ENCODE measurements around the gene SNAPIN. TPM values are rescaled to one million over a fixed set of nuclear protein-coding genes. Genes with fewer than 3 reads are reported as not detected.

The SNAPIN gene
- polyA plus RNA-seq, 1 donor (not counting 4 experiments of a cell fraction or from before 2014, with no cell fraction given): 49.4 TPM

GRCh38 chr1:153662269-153662668, 3.8 kb downstream of the SNAPIN start:
- Histone ChIP-seq H4K20me1 (ENCODE audit: control insufficient read depth, extremely low read depth, insufficient read depth, low read length) (no peaks in the 10 kb centered on the region), H3K9me1 (ENCODE audit: control insufficient read depth, extremely low read depth, insufficient read depth, low read length) (no peaks in the 10 kb centered on the region), H3K4me3 (ENCODE audit: control insufficient read depth in 2 of 3, extremely low read depth in 1 of 3, insufficient read depth in 2 of 3, low read depth in 1 of 3, low read length in 3 of 3) (no peak overlapping the region), H3K27ac (ENCODE audit: control insufficient read depth, insufficient read depth, low read length) (no peak overlapping the region), H3K9me3 (ENCODE audit: control insufficient read depth, low read depth, low read length) (no peaks in the 10 kb centered on the region), H3K9ac (ENCODE audit: control insufficient read depth, extremely low read depth, insufficient read depth, low read length) (no peak overlapping the region), H3K79me2 (ENCODE audit: control insufficient read depth, insufficient read depth, low read length) (peaks cover 15% of the 10 kb centered on the region), H3K4me2 (ENCODE audit: control insufficient read depth, extremely low read depth, insufficient read depth, low read depth, low read length) (no peak overlapping the region), H3K4me1 (ENCODE audit: control insufficient read depth, extremely low read depth, insufficient read depth, low read length) (peaks cover 4% of the 10 kb centered on the region), H2AFZ (ENCODE audit: control insufficient read depth, low read length) (no peak overlapping the region), H3K36me3 (ENCODE audit: control insufficient read depth in 2 of 2, extremely low read depth in 1 of 2, insufficient read depth in 2 of 2, low read length in 2 of 2) (peaks cover 35 to 41% of the 10 kb centered on the region in 2 experiments), H3K27me3 (ENCODE audit: control insufficient read depth, extremely low read depth, insufficient read depth, low read length) (no peaks in the 10 kb centered on the region)
- no peak for FAIRE-seq
- dilution Hi-C loops (cut with MboI; ENCODE audit: extremely low pct_ligation_motif_present, low sequenced_read_pairs): no loop called here
- TF ChIP-seq CTCF (optimal IDR thresholded peaks at IDR 0.05 in 1 of 3, IDR thresholded peaks at IDR 0.05 in 1 of 3, conservative IDR thresholded peaks at IDR 0.05 in 1 of 3; ENCODE audit: extremely low read depth in 1 of 3, insufficient read depth in 2 of 3, low read length in 3 of 3) (no peak), EZH2 (IDR thresholded peaks at IDR 0.05; ENCODE audit: low read length) (no peak)
- DNase-seq (ENCODE audit: low read depth, low spot score): no peak

DNA sequence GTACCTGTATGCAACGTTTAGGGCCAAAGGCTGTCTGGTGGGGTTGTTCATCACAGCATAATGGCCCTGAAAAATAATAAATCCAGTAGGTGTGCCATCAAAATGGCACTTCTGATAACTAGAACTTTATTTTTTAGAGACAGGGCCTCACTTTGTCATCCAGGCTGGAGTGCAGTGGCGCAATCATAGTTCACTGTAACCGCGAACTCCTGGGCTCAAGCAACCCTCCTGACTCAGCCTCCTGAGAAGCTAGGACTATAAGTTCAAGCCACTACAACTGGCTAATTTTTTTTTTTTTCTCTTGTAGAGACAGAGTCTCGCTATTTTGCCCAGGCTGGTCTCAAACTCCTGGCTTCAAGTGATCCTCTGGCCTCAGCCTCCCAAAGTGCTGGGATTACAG, 4.7 kb downstream of the SNAPIN start:
- Histone ChIP-seq H3K79me2 (ENCODE audit: control insufficient read depth, insufficient read depth, low read length) (peaks cover 21% of the 10 kb centered on the region), H3K4me1 (ENCODE audit: control insufficient read depth, extremely low read depth, insufficient read depth, low read length) (peaks cover 2% of the 10 kb centered on the region), H2AFZ (ENCODE audit: control insufficient read depth, low read length) (no peak overlapping the region), H3K4me2 (ENCODE audit: control insufficient read depth, extremely low read depth, insufficient read depth, low read depth, low read length) (no peak overlapping the region), H3K27ac (ENCODE audit: control insufficient read depth, insufficient read depth, low read length) (no peak overlapping the region), H3K36me3 (ENCODE audit: control insufficient read depth in 2 of 2, extremely low read depth in 1 of 2, insufficient read depth in 2 of 2, low read length in 2 of 2) (peaks cover 40 to 50% of the 10 kb centered on the region in 2 experiments), H3K9me1 (ENCODE audit: control insufficient read depth, extremely low read depth, insufficient read depth, low read length) (no peaks in the 10 kb centered on the region), H4K20me1 (ENCODE audit: control insufficient read depth, extremely low read depth, insufficient read depth, low read length) (no peaks in the 10 kb centered on the region), H3K9ac (ENCODE audit: control insufficient read depth, extremely low read depth, insufficient read depth, low read length) (no peak overlapping the region), H3K4me3 (ENCODE audit: control insufficient read depth in 2 of 3, extremely low read depth in 1 of 3, insufficient read depth in 2 of 3, low read depth in 1 of 3, low read length in 3 of 3) (no peak overlapping the region), H3K27me3 (ENCODE audit: control insufficient read depth, extremely low read depth, insufficient read depth, low read length) (no peaks in the 10 kb centered on the region), H3K9me3 (ENCODE audit: control insufficient read depth, low read depth, low read length) (no peaks in the 10 kb centered on the region)
- TF ChIP-seq EZH2 (IDR thresholded peaks at IDR 0.05; ENCODE audit: low read length) (no peak), CTCF (optimal IDR thresholded peaks at IDR 0.05 in 1 of 3, IDR thresholded peaks at IDR 0.05 in 1 of 3, conservative IDR thresholded peaks at IDR 0.05 in 1 of 3; ENCODE audit: extremely low read depth in 1 of 3, insufficient read depth in 2 of 3, low read length in 3 of 3) (no peak)
- DNase-seq (ENCODE audit: low read depth, low spot score): no peak
- dilution Hi-C loops (cut with MboI; ENCODE audit: extremely low pct_ligation_motif_present, low sequenced_read_pairs): no loop called here
- no peak for FAIRE-seq

Data from keratinocyte (primary cell).